GM12878 (cell line): ENCODE results near the gene DAAM2. TPM values are rescaled to one million over a fixed set of nuclear protein-coding genes. Genes with fewer than 3 reads are reported as not detected.

ENCODE experiments used
- ATAC-seq: fragments of 200-7000 bp; cut with Tn5 transposase; 3 replicates; pipeline ENCODE4 v1.9.1; 2020; ENCODE audit warnings: mild to moderate bottlenecking, moderate library complexity
- BruUV-seq: library from RNA; stranded (reverse); fragments of 400-500 nt; replicated peaks from 2 replicates; lab custom pipeline; 2021; lab: Mats Ljungman, UMichigan
- CTCF ChIA-PET: fragments of 300-600 bp; sonication (Branson Sonifier 250); formaldehyde crosslinking; extraction: SDS; loops from one replicate; lab custom pipeline; 2021; ENCODE audit warnings: inconsistent platforms; lab: Yijun Ruan, JAX
- POLR2A ChIA-PET: fragments of 350-600 bp; formaldehyde crosslinking; extraction: SDS; loops from one replicate; lab custom pipeline; 2021; ENCODE audit warnings: inconsistent platforms; lab: Charles Lee
- RAD21 ChIA-PET: fragments of 300-600 bp; sonication (Branson Sonifier 250); formaldehyde crosslinking; loops from one replicate; lab custom pipeline; 2023; ENCODE audit warnings: antibody characterized with exemption; ENCODE audit not compliant: unreplicated experiment; lab: Charles Lee
- SMC1A ChIA-PET: fragments of 300-600 bp; sonication (Branson Sonifier 250); formaldehyde crosslinking; loops from one replicate; lab custom pipeline; 2023; ENCODE audit not compliant: unreplicated experiment, uncharacterized antibody; lab: Charles Lee
- DNase-seq: peaks from one replicate; pipeline ENCODE4 v3.0.0-alpha.2; 2011; ENCODE audit warnings: low read depth, low spot score
- FAIRE-seq: peaks from 3 replicates; lab custom pipeline; 2011; peaks lifted over from hg19 to GRCh38; lab: Jason Lieb, UNC
- H2AFZ ChIP-seq: 2 replicates; pipeline ENCODE4 v1.6.0; 2011; ENCODE audit warnings: low read depth, low read length, control low read depth; ENCODE audit not compliant: control insufficient read depth
- H3K27ac ChIP-seq: 2 replicates; pipeline ENCODE4 v1.5.1; 2011; ENCODE audit warnings: control low read depth; ENCODE audit not compliant: control insufficient read depth, insufficient read depth
- H3K27me3 ChIP-seq, 2 experiments: replicated peaks in 1 of 2; 2 replicates each; pipeline versions ENCODE4 v1.6.0 to v1.6.1; 2011; ENCODE audit warnings: low read length in 1 of 2; ENCODE audit not compliant: control insufficient read depth in 2 of 2, insufficient read depth in 2 of 2
- H3K36me3 ChIP-seq, 2 experiments: 2 replicates each; pipeline ENCODE4 v1.5.1; 2011; ENCODE audit warnings: low read length in 1 of 2; ENCODE audit not compliant: control insufficient read depth in 2 of 2, insufficient read depth in 2 of 2
- H3K4me1 ChIP-seq: 2 replicates; pipeline ENCODE4 v1.6.1; 2011; ENCODE audit warnings: mild to moderate bottlenecking, low read length, moderate library complexity, mixed read lengths; ENCODE audit not compliant: control insufficient read depth, insufficient read depth
- H3K4me2 ChIP-seq: 2 replicates; pipeline ENCODE4 v1.6.0; 2011; ENCODE audit warnings: control low read depth; ENCODE audit not compliant: control insufficient read depth, insufficient read depth
- H3K4me3 ChIP-seq: fragments of 200-600 bp; sonication (generic); 2 replicates; pipeline ENCODE4 v1.5.1; 2016
- H3K79me2 ChIP-seq: 2 replicates; pipeline ENCODE4 v1.6.0; 2011; ENCODE audit warnings: low read length; ENCODE audit not compliant: control insufficient read depth, insufficient read depth
- H3K9ac ChIP-seq: 2 replicates; pipeline ENCODE4 v1.8.0; 2011; ENCODE audit warnings: low read length, control low read depth, mixed read lengths; ENCODE audit not compliant: control insufficient read depth, insufficient read depth
- H3K9me3 ChIP-seq: replicated peaks from 3 replicates; pipeline ENCODE4 v1.5.1; 2011; ENCODE audit warnings: mild to moderate bottlenecking, low read length; ENCODE audit not compliant: control insufficient read depth, insufficient read depth
- H4K20me1 ChIP-seq: 2 replicates; pipeline ENCODE4 v1.6.0; 2011; ENCODE audit not compliant: control insufficient read depth, insufficient read depth
- BHLHE40 ChIP-seq, 2 experiments: fragments of 450-650 bp in 1 of 2; IDR thresholded peaks; 2 replicates each; pipeline ENCODE4 v1.6.1; 2011 to 2017; ENCODE audit warnings: low read depth in 2 of 2, borderline replicate concordance in 1 of 2, improper control_type of control experiment in 1 of 2, low read length in 1 of 2, mild to moderate bottlenecking in 1 of 2
- CHD2 ChIP-seq: IDR thresholded peaks from 2 replicates; pipeline ENCODE4 v1.6.1; 2011; ENCODE audit warnings: low read depth, low read length, improper control_type of control experiment, borderline replicate concordance
- CREM ChIP-seq: IDR thresholded peaks from 2 replicates; pipeline ENCODE4 v1.6.1; 2014; ENCODE audit warnings: antibody characterized with exemption, low read depth
- ETV6 ChIP-seq, 2 experiments: fragments of 450-650 bp in 1 of 2; IDR thresholded peaks in 1 of 2; conservative IDR thresholded peaks in 1 of 2; 2 replicates each; pipeline ENCODE4 v1.6.1; 2014; ENCODE audit warnings: antibody characterized with exemption in 1 of 2, borderline replicate concordance in 1 of 2, low read depth in 1 of 2, mild to moderate bottlenecking in 1 of 2, moderate library complexity in 1 of 2
- EZH2 ChIP-seq: IDR thresholded peaks from 2 replicates; pipeline ENCODE4 v1.6.1; 2012; ENCODE audit warnings: low read depth, mild to moderate bottlenecking, control low read depth, inconsistent platforms, low read length, borderline replicate concordance; ENCODE audit not compliant: control insufficient read depth
- HDAC2 ChIP-seq: fragments of 200-600 bp; sonication (generic); IDR thresholded peaks from 2 replicates; pipeline ENCODE4 v1.6.1; 2017
- NR2C2 ChIP-seq: IDR thresholded peaks from 2 replicates; pipeline ENCODE4 v1.6.1; 2011; ENCODE audit warnings: borderline replicate concordance, low read depth; ENCODE audit not compliant: control insufficient read depth, insufficient read length
- RAD21 ChIP-seq: IDR thresholded peaks from 2 replicates; pipeline ENCODE4 v1.6.1; 2011; ENCODE audit warnings: mild to moderate bottlenecking, low read depth, low read length, moderate library complexity; ENCODE audit not compliant: insufficient read depth
- SIN3A ChIP-seq: IDR thresholded peaks from 2 replicates; pipeline ENCODE4 v1.6.1; 2012; ENCODE audit warnings: low read depth, low read length, improper control_type of control experiment
- WGBS: methylation state at CpG from one replicate; pipeline ENCODE4 v1.1.6; 2016; ENCODE audit warnings: low lambda C conversion rate; ENCODE audit not compliant: insufficient replicate concordance, insufficient coverage; ENCODE audit errors: missing lambda C conversion rate; 5-methylcytosine and 5-hydroxymethylcytosine counted together
- in situ Hi-C: fragments of 300-500 bp; cut with MboI; formaldehyde crosslinking; loops from 9 replicates; pipeline ENCODE4 v1.14.3; 2018; ENCODE audit warnings: mixed read lengths
- intact Hi-C: fragments of 100-400 bp; cut with micrococcal nuclease; formaldehyde crosslinking; loops from one replicate; pipeline ENCODE4 v1.14.2; 2022; ENCODE audit not compliant: unreplicated experiment
- polyA plus RNA-seq, 11 experiments: library from polyadenylated mRNA; depleted of rRNA in 4 of 11; unstranded in 6 of 11; stranded (reverse) in 5 of 11; fragments of >200 nt; fragmentation: Nextera tagmentation in 4 of 11; fragmentation: Illumina TruSeq in 1 of 11; extraction: Ambion mirVana in 4 of 11; extraction: Trizol in 1 of 11; gene quantifications; 1 replicate in 1 of 11; 2 replicates in 10 of 11; pipeline versions ENCODE4 v1.2.1 to v1.2.3, GENCODE V29; 2011 to 2016; ENCODE audit warnings: inconsistent platforms in 2 of 11, missing spikeins in 2 of 11, low read depth in 1 of 11
- total RNA-seq, 4 experiments: library from RNA; depleted of rRNA in 3 of 4; stranded (reverse); fragments of >200 nt in 3 of 4; fragmentation: Illumina TruSeq in 1 of 4; extraction: Trizol in 1 of 4; gene quantifications; 2 replicates each; pipeline versions ENCODE4 v1.2.1 to v1.2.3, GENCODE V29; 2013 to 2021
- TF ChIP-seq, protein P1 (sequence below): fragments of 450-650 bp; IDR thresholded peaks from 2 replicates; pipeline ENCODE4 v1.6.1; 2018; ENCODE audit warnings: mild to moderate bottlenecking, low read depth, moderate library complexity; ENCODE audit not compliant: partially characterized antibody
- TF ChIP-seq, protein P2 (sequence below): IDR thresholded peaks from 2 replicates; pipeline ENCODE4 v1.6.1; 2011; ENCODE audit warnings: low read depth, low read length, improper control_type of control experiment, borderline replicate concordance

The DAAM2 gene
- total and polyA plus RNA-seq, 10 of the 15 experiments (the other 5 are each of a cell fraction or from before 2014, with no cell fraction given), result 0.05 to 0.22 TPM; not detected in 8

DNA sequence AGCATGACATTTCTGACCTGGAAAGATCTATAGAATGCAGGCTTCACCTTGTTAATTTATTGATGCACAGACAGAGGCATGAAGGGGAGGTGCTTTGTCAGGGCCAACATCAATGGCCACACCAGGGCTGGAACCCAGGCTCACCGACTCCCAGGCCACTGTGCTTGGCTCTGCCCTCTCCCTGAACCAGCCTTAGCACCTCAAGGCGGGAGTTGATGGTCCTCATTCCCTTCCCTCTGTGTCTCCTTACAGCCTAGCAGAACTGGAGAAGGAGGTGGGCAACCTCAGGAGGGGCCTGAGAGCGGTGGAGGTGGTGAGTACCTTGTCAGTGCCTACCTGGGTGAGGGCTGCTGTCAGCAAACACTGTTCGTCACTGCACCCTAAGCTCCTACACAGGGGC lies 106.4 kb downstream of the DAAM2 start (continued):
- TF ChIP-seq, protein P1, sequence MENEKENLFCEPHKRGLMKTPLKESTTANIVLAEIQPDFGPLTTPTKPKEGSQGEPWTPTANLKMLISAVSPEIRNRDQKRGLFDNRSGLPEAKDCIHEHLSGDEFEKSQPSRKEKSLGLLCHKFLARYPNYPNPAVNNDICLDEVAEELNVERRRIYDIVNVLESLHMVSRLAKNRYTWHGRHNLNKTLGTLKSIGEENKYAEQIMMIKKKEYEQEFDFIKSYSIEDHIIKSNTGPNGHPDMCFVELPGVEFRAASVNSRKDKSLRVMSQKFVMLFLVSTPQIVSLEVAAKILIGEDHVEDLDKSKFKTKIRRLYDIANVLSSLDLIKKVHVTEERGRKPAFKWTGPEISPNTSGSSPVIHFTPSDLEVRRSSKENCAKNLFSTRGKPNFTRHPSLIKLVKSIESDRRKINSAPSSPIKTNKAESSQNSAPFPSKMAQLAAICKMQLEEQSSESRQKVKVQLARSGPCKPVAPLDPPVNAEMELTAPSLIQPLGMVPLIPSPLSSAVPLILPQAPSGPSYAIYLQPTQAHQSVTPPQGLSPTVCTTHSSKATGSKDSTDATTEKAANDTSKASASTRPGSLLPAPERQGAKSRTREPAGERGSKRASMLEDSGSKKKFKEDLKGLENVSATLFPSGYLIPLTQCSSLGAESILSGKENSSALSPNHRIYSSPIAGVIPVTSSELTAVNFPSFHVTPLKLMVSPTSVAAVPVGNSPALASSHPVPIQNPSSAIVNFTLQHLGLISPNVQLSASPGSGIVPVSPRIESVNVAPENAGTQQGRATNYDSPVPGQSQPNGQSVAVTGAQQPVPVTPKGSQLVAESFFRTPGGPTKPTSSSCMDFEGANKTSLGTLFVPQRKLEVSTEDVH, result no peak

DNA sequence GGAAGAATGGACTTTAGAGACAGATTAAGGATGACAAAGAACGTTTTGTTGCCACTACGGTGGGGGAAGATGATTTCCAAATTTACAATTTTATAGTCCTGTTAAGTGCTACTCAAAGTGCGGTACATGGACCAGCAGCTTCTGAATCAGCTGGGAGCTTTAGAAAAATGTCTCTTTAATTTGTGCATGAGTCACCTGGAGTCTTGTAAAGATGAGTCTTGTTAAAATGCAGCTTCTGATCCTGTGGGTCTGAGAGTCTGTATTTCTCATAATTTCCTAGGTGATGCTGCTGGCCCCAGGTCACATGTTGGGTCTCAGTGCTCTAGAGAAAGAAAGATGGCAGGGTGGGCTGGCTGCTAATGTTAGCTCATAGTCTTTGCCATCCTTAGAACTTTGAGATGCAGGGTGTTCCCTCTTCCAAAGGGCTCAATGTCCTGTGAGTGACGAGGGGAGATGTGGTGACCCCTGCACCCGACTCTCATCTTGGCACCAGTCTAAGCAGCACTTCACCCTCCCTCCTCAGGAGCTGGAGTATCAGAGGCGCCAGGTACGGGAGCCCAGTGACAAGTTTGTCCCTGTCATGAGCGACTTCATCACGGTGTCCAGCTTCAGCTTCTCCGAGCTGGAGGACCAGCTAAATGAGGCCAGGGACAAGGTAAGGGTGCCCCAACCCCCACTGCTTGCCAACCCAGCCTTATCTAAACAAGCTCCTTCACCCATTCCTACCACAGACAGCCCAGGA lies 107.5 kb downstream of the DAAM2 start:
- FAIRE-seq, result no peak
- ATAC-seq, result no peak
- TF ChIP-seq CHD2 (no peak), HDAC2 (no peak), RAD21 (no peak), SIN3A (no peak), BHLHE40 (IDR thresholded peaks at IDR 0.05; ENCODE audit: borderline replicate concordance in 1 of 2, low read depth in 2 of 2, low read length in 1 of 2) (no peak), NR2C2 (no peak), ETV6 (conservative IDR thresholded peaks at IDR 0.05 in 1 of 2, IDR thresholded peaks at IDR 0.05 in 1 of 2; ENCODE audit: borderline replicate concordance in 1 of 2, low read depth in 1 of 2) (no peak), EZH2 (no peak), CREM (no peak)
- TF ChIP-seq, protein P2, sequence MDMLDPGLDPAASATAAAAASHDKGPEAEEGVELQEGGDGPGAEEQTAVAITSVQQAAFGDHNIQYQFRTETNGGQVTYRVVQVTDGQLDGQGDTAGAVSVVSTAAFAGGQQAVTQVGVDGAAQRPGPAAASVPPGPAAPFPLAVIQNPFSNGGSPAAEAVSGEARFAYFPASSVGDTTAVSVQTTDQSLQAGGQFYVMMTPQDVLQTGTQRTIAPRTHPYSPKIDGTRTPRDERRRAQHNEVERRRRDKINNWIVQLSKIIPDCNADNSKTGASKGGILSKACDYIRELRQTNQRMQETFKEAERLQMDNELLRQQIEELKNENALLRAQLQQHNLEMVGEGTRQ, result no peak
- Histone ChIP-seq H3K27me3 (peaks cover 0 to 1% of the 10 kb centered on the region in 2 experiments; a peak in 1 of 4 replicates), H3K79me2 (no peaks in the 10 kb centered on the region), H3K9me3 (no peaks in the 10 kb centered on the region), H2AFZ (no peak overlapping the region), H3K4me1 (no peaks in the 10 kb centered on the region), H3K4me2 (no peak overlapping the region), H3K27ac (no peak overlapping the region), H3K36me3 (no peaks in the 10 kb centered on the region), H3K4me3 (no peak overlapping the region), H3K9ac (no peak overlapping the region), H4K20me1 (no peaks in the 10 kb centered on the region)
- no peak for DNase-seq
- in situ Hi-C loops (no loop called here), intact Hi-C loops (no loop called here)
- ChIA-PET SMC1A (interaction anchor here (1.0 kb wide), 1 partner anchor 537 kb away, joined by 3 read pairs; no protein-coding TSS in a partner anchor), POLR2A (interaction anchor here (0.6 kb wide), 1 partner anchor 1161 kb away, joined by 6 read pairs; no protein-coding TSS in a partner anchor), RAD21 (interaction anchor here (0.8 to 1.2 kb wide), 2 partner anchors 537 to 594 kb away, joined by 3 read pairs; no protein-coding TSS in a partner anchor), CTCF (interaction anchor here (1.3 to 1.9 kb wide), 2 partner anchors 9 to 538 kb away, joined by 4 to 9 read pairs; no protein-coding TSS in a partner anchor)
- no TSS peak for BruUV-seq
- WGBS, result 16% methylated on average over 10 of the region's 10 CpGs
